Activated T-helper 2 cell treated with anti-CD3 and anti-CD28 coated beads, Interferon-gamma antibody, Interleukin-2, Interleukin-4, amounts not matched to agents 10 μg/mL and 5 μg/mL and 100 μg/mL, durations not matched to agents 14 hours and 24 hours and 36 hours (primary cell): ENCODE results near the gene PDE2A. TPM values are rescaled to one million over a fixed set of nuclear protein-coding genes. Genes with fewer than 3 reads are reported as not detected.

Source experiments
- total RNA-seq: library from RNA; stranded (reverse); gene quantifications from 2 replicates; pipeline ENCODE4 v1.2.3, GENCODE V29; 2022

The PDE2A gene
- total RNA-seq, 1 donor from 2014 or later, result 0.62 TPM

Other genes starting within 250 kb of the PDE2A start
- 38.2 and 40.6 TPM in 2 replicates for gene CLPB, start 239.9 kb downstream of the PDE2A start, total RNA-seq
- gene ARAP1, start 78.0 kb upstream of the PDE2A start, total RNA-seq, result 95.2 and 96.2 TPM in 2 replicates
- 10.7 and 16.0 TPM in 2 replicates for gene STARD10, start 119.6 kb upstream of the PDE2A start, total RNA-seq
- gene ATG16L2, start 140.0 kb upstream of the PDE2A start, total RNA-seq, result 86.8 and 87.1 TPM in 2 replicates